Naive thymus-derived CD8-positive, alpha-beta T cell (primary cell): Measurements from ENCODE around the gene IQCE. TPM values are rescaled to one million over a fixed set of nuclear protein-coding genes. Genes with fewer than 3 reads are reported as not detected.

Experiments
- ATAC-seq, 2 donors: fragments of 150-1000 bp; cut with Tn5 transposase in 1 of 2; sonication (Bioruptor Pico), chemical (Tn5 transposase) in 1 of 2; 1 replicate in 1 of 2; 2 replicates in 1 of 2; pipeline ENCODE4 v1.10.0; 2021; ENCODE audit warnings: mild to moderate bottlenecking in 2 of 2, moderate library complexity in 2 of 2
- POLR2A ChIA-PET: fragments of 350-600 bp; sonication (Branson Sonifier 250); formaldehyde crosslinking; loops from one replicate; lab custom pipeline; 2021; ENCODE audit warnings: antibody characterized with exemption; lab: Charles Lee
- DNase-seq, 10 donors: peaks; one replicate each; pipeline versions ENCODE4 v3.0.0 to v3.0.0-alpha.2; 2020 to 2022
- H3K27ac Mint-ChIP-seq, 10 donors: one replicate each; pipeline ENCODE4 v1.8.0; 2020 to 2022; ENCODE audit warnings: mild to moderate bottlenecking in 10 of 10, mixed read lengths in 10 of 10, moderate library complexity in 4 of 10, inconsistent platforms in 1 of 10
- H3K27me3 Mint-ChIP-seq, 5 donors: one replicate each; pipeline ENCODE4 v1.8.0; 2021 to 2022; ENCODE audit warnings: mixed read lengths in 5 of 5
- H3K36me3 Mint-ChIP-seq, 3 donors: one replicate each; pipeline ENCODE4 v1.8.0; 2020 to 2022; ENCODE audit warnings: mixed read lengths in 3 of 3, mild to moderate bottlenecking in 2 of 3, inconsistent platforms in 1 of 3
- H3K4me1 Mint-ChIP-seq, 4 donors: one replicate each; pipeline ENCODE4 v1.8.0; 2021 to 2022; ENCODE audit warnings: mixed read lengths in 4 of 4
- H3K4me3 Mint-ChIP-seq, 10 donors: one replicate each; pipeline ENCODE4 v1.8.0; 2020 to 2022; ENCODE audit warnings: mild to moderate bottlenecking in 10 of 10, mixed read lengths in 10 of 10, moderate library complexity in 6 of 10, inconsistent platforms in 1 of 10
- H3K9me3 Mint-ChIP-seq, 9 donors: one replicate each; pipeline ENCODE4 v1.8.0; 2020 to 2022; ENCODE audit warnings: mixed read lengths in 9 of 9, mild to moderate bottlenecking in 3 of 9, inconsistent platforms in 1 of 9, moderate library complexity in 1 of 9
- polyA plus RNA-seq, 3 donors: library from polyadenylated mRNA; unstranded; fragments of 300-500 nt; fragmentation: Illumina TruSeq; gene quantifications; one replicate each; pipeline ENCODE4 v1.2.3, GENCODE V29; 2021
- total RNA-seq, 8 experiments: library from RNA in 2 of 8; stranded (reverse) in 2 of 8; gene quantifications; one replicate each; pipeline ENCODE4 v1.2.3 and lab custom pipeline; 2021 to 2026

The IQCE gene
- total and polyA plus RNA-seq, 5 experiments from 2014 or later, result 0.77 to 8.9 (median 2.2) TPM

DNA sequence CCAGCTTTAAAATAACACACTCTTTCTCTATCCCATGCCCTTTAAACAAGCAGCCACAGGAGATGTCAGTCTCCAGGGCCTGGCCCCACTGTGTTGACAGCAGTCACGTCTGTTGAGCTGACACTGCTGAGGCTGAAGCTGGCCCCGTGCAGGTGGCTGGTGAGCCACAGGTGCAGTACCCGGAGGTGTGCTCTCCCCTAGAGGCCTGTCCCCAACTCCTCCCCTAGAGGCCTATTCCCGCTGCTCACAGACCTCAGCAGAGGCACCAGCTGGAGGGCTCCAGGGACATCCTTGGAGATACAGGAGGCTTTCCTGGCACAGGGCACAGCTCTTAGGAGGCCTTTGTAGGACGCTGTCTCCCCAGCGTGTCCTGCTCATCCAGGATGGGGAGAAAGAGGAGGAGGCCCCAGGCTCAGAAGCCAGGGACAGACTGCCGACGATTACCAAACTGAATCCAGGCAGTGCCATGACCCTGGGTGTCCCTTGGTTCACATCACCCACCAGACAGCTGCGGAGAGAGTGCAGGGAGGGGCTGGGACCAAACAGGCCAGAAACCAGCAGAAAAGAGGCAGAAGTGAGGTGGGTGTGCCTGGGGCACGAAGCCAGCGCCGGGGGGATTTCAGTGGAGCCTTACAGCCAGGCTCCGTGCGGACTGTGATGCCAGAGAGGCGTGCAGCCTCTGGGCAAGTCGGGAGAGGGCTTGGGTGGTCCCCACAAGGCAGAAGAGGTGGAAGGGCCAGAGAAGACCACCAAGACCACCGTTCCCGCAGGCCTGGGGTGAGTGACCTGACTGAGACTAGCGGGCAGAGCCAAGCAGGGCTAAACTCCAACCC lies 54.5 kb downstream of the IQCE start:
- H3K4me3 Mint-ChIP-seq, result no peak overlapping the region
- H3K27me3 Mint-ChIP-seq, result no peaks in the 10 kb centered on the region
- H3K9me3 Mint-ChIP-seq, result no peaks in the 10 kb centered on the region
- peak overlapping the region in 1 of 10 donors; percentile 35 for H3K27ac Mint-ChIP-seq
- DNase-seq, result no peak
- H3K36me3 Mint-ChIP-seq, result no peaks in the 10 kb centered on the region
- no peak for ATAC-seq
- POLR2A ChIA-PET, result interaction anchor here (1.6 kb wide), 1 partner anchor 11 kb away, joined by 4 read pairs; no protein-coding TSS in a partner anchor
- H3K4me1 Mint-ChIP-seq, result peaks cover 6 to 23% (median 10%) of the 10 kb centered on the region in 4 donors

DNA sequence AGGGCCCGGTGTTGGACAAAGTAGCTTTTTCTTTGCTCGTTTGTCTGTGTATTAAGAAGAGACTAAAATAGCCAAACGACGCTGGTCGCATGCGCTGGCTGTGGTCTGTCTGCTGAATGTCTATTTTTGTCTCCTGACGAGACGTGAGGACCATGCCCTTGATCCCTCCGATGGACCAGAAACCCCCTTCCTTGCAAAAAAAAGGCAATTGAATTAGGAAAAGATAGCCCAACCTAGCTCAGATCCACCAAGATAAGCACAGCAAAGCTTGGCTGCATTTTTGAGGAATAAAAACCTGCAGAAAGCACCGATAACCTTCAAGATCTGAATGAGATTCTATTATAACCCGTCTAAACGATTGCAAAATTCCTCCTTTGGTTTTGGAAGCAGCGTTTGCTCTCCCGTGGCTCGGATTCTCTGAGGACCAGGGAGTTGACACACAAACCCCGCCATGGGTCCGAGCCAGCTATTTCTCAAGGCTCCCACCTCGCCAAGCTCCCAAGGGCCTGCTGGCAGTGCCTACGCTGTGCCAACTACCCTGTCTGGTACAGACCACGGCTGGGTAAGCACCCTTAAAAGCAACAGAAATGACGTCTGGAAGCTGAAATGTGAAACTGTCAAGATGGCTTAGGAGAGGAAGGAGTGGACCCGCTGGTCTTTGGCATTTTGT lies 55.3 kb downstream of the IQCE start:
- Mint-ChIP-seq H3K9me3 (no peaks in the 10 kb centered on the region), H3K36me3 (no peaks in the 10 kb centered on the region), H3K27ac (peak overlapping the region in 1 of 10 donors; percentile 15), H3K4me3 (peak overlapping the region in 1 of 10 donors; percentile 11), H3K4me1 (peaks cover under 1 to 15% (median 6%) of the 10 kb centered on the region in 4 donors), H3K27me3 (no peaks in the 10 kb centered on the region)
- no peak for ATAC-seq
- DNase-seq, result no peak
- POLR2A ChIA-PET, result interaction anchor here (1.6 kb wide), 1 partner anchor 12 kb away, joined by 4 read pairs; no protein-coding TSS in a partner anchor

DNA sequence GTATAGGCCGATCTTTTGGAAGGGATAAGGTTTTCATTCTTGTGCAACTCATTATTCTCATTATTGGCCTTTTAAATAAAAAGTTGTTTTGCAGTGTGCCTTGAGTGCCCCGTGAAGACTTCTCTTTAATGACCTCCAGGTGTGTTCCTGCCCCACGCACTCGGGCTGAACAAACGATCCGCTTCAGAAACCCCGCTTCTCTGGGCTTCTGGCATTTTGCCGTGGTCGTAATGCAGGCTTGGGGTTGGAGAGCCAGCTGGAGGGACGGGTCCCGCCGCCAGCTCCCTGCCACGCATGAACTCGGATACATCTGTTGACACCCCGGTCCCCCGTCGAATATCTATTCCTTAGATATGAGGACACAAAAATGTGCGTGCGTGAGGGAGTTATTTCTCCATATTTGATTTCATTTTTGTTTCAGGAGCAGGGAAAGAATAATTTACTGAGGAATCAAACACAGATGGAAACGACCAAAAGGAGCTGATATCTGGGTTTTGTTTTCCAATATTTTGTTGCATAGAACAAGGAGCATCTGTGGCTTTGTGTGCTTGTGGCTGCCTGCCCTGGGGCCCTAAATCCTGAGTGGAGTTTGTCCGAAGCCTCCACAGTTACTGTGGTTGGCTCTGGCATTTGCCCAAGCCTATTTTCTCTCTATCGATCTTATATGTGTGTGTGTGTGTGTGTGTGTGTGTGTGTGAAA lies 56.0 kb downstream of the IQCE start:
- no peak for ATAC-seq
- Mint-ChIP-seq H3K4me3 (no peak overlapping the region), H3K27me3 (no peaks in the 10 kb centered on the region), H3K27ac (no peak overlapping the region), H3K9me3 (no peaks in the 10 kb centered on the region), H3K4me1 (peaks cover 0 to 9% (median 3%) of the 10 kb centered on the region in 4 donors), H3K36me3 (no peaks in the 10 kb centered on the region)
- no peak for DNase-seq
- POLR2A ChIA-PET, result interaction anchor here (0.7 to 1.6 kb wide), 2 partner anchors 12 to 144 kb away, joined by 4 read pairs; no protein-coding TSS in a partner anchor

DNA sequence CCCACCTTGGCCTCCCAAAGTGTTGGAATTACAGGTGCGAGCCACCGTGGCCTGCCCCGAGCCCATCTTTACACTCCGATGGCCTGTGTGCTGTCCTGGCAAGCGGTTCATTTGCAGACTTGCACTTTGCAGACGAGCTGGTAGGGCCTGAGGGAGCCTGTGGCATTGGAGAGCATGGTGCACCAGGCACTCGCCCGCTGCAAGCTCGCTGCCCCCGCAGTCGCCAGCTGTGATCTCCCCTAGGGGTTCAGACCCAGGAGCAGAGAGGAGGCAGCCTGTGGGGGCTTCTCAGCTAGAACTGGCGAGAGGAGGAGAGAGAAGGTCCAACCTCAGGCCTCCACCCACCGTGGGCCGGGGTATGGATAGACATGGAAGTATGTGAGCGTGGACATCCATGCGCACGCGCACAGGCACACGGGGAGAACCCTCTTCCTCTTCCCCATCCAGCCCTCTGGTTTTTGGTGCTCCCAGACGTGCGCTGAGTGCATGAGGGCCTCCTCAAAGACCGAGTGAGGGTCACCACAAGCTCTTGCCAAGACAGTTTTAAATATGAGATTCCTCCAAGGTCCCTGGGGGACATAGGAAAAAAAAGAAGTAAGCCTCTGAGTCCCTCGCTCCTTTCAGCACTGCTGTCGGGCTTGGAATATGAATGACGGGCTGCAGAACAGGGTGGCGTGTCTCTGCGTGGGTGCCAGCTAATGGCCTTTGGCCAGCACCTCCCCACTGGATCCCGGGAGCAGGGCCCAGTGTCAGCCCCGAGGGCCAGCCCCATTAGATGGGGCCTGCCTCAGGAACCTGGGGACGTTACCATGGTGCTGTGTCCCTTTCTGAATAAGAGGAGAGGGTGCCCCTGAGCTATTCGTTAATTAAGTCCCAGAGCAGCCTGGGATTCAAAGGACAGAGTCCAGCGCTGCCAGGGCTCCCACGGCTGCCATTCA lies 57.9 kb downstream of the IQCE start:
- ATAC-seq, result no peak
- Mint-ChIP-seq H3K27me3 (no peaks in the 10 kb centered on the region), H3K27ac (no peak overlapping the region)

DNA sequence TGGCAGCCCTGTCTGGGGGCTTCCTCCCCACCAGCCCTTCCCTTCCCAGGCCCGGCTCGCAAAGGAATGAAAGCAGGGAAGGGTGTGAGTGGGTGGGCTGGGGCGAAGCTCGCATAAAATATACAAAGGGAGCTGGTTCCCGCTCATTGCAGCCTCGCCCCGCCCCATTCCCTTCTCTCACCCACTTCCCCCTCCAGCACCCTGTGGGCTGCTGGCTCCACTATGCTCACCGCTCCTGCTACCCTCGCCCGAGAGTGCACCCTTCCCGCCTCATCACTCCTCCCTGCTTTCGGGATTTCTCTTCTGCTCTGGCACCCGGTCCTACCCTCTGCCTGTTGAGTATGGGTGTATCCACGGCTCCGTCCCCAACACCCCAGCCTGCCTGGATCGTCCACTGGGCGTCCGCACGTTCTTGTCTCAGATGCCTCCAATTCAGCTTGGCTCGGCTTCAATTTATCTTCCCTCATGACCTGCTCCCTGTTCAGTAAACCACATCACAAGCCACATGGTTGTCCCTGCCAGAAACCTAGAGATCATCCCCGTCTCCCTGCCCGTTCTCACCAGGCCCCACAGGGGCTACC lies 58.6 kb downstream of the IQCE start:
- no peak for DNase-seq
- POLR2A ChIA-PET, result interaction anchor here (0.9 kb wide), 1 partner anchor 10 kb away, joined by 3 read pairs; no protein-coding TSS in a partner anchor
- no peaks in the 10 kb centered on the region for H3K27me3 Mint-ChIP-seq
- H3K36me3 Mint-ChIP-seq, result no peaks in the 10 kb centered on the region
- no peak overlapping the region for H3K4me3 Mint-ChIP-seq
- no peaks in the 10 kb centered on the region for H3K9me3 Mint-ChIP-seq
- H3K27ac Mint-ChIP-seq, result peak overlapping the region in 2 of 10 donors; percentile 56 to 89
- ATAC-seq, result no peak
- H3K4me1 Mint-ChIP-seq, result peaks cover 0 to 7% (median 3%) of the 10 kb centered on the region in 4 donors

More for the DNA sequence above, 57.9 kb downstream of the IQCE start:
- Mint-ChIP-seq H3K4me1 (peaks cover 0 to 7% (median 3%) of the 10 kb centered on the region in 4 donors), H3K9me3 (no peaks in the 10 kb centered on the region), H3K4me3 (no peak overlapping the region), H3K36me3 (no peaks in the 10 kb centered on the region)
- no peak for DNase-seq
- POLR2A ChIA-PET, result no interaction called here

DNA sequence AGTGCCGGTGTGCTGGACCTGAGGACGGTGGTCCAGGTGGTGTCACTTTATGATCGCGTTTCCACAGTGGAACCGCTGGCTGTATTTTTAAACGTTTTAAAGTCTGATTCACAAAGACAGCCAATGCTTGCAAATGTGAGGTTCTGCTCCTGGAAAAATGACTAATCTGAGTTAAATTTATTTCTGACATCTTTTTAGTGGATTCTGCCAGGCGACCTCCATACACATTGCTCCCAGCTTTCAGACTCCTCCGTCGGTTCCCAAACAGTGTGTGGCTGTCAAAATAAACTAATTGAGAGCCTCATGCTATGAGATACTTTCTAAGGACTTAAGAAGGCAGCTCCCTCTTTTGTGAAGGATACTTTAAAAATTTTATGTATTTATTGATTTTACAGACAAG lies 60.3 kb downstream of the IQCE start:
- Mint-ChIP-seq H3K27ac (no peak overlapping the region), H3K9me3 (no peaks in the 10 kb centered on the region), H3K4me1 (peaks cover 0 to 6% (median 2%) of the 10 kb centered on the region in 4 donors), H3K27me3 (no peaks in the 10 kb centered on the region), H3K36me3 (no peaks in the 10 kb centered on the region), H3K4me3 (no peak overlapping the region)
- POLR2A ChIA-PET, result interaction anchor here (1.4 kb wide), 1 partner anchor 12 kb away, joined by 3 read pairs; the partner anchor contains the start of gene TTYH3
- ATAC-seq (no peak), DNase-seq (no peak)

DNA sequence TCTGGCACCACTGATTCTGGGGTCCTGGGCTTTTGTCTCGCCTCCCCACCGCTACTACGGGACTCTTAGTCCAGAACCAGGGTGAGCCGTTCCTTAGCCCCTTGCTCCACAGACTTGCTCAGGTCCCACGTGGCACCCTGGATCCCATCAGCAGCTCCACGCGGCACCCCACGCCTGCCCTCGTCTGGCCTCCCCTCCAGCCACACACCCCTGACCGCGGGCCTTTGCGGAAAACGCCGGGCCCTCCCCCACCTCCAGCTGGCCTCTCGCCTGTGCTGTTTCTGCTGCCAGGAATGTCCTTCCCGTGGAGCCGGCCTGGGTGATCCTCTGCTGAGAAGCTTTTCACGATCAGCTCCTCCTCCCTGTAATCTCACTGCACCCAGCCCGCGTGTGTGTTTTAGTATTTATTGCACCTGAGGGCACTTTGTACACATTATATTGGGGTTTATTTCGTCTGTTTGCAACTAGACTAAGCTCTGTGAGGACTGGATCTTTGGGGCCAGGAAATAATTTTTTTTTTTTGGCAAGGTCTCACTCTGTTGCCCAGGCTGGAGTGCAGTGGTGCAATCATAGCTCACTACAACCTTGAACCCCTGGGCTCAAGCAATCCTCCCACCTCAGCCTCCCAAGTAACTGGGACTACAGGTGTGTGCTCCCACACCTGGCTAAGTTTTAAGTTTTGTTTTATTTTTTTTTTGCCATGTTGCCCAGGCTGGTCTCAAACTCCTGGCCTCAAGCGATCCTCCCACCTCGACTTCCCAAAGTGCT lies 62.5 kb downstream of the IQCE start:
- Mint-ChIP-seq H3K27ac (no peak overlapping the region), H3K9me3 (no peaks in the 10 kb centered on the region), H3K27me3 (peaks cover 0 to 3% (median 0%) of the 10 kb centered on the region in 5 donors), H3K4me1 (peaks cover 0 to 6% (median 0%) of the 10 kb centered on the region in 4 donors), H3K4me3 (no peak overlapping the region), H3K36me3 (no peaks in the 10 kb centered on the region)
- no peak for DNase-seq
- POLR2A ChIA-PET, result no interaction called here
- ATAC-seq, result no peak

DNA sequence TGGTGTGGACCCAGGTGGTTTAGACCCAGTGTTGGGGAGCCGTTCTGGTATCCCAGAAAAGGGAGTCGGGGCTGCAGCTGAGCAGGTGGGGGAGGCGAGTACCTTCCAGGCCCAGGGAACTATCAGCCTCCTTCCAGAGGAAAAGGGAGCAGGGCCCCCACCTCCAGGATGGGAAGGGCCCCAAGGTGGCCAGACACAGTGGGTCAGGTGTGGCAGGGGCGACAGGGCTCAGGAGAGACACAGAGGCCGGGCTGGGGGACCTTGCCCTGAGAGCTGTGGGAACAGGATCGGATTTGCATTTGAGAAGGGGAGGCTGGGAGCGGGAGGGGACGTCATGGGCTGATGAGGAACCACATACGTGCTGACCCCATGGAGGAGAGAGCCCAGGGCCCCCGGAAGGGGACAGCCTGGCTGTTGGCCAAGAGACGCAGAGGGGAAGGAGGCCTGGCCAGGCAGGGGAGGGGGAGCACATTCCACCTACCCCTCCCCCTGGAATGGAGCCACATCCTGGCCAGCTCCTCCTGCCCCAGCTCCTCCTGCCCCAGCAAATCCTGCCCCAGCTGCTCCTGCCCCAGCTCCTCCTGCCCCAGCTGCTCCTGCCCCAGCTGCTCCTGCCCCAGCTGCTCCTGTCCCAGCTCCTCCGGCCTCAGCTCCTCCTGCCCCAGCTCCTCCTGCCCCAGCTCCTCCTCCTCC lies 63.3 kb downstream of the IQCE start:
- H3K36me3 Mint-ChIP-seq, result no peaks in the 10 kb centered on the region
- peaks cover 0 to 6% (median 0%) of the 10 kb centered on the region in 4 donors for H3K4me1 Mint-ChIP-seq
- no peak overlapping the region for H3K4me3 Mint-ChIP-seq
- no peak overlapping the region for H3K27ac Mint-ChIP-seq
- H3K27me3 Mint-ChIP-seq, result peaks cover 0 to 5% (median 0%) of the 10 kb centered on the region in 5 donors
- H3K9me3 Mint-ChIP-seq, result no peaks in the 10 kb centered on the region
- DNase-seq (no peak), ATAC-seq (no peak)
- POLR2A ChIA-PET, result no interaction called here

DNA sequence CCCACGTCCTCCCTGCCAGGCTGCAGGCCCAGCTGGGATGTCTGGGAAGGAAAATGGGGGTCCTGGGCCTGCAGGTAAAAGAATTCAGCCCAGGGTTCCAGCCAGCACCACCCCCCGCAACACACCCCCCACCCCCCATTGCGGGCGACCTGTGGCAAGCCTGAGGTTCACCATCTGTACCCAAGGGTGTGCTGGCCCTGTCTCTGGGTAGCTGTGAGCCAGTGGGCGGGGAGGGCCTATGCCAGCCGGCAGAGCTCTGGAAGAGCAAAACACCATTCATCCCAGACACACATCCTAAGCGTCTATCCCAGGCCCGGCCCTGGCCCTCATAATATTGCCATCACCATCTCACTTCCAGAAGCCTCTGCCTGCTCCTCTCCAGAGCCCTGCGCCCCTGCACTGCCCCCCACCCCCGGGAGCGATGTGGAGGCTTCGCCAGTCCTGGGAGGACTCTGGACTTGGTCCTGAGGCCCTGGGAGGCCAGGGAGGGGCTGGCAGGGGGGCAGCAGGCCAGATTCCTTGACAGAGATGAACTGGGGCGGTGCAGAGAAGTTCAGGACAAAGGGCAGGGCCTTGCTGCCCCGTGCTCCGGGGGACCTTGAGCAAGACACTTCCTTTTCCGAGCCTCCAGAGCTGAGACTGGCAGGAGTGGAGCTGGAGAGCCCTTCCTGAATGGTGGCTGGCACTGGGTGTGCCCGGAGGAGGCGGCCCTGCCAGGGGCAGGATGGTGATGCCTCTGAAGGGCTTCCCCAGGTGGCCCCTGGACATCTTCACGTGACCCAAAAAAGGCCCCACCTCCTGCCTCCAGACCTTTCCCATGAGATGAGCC lies 64.3 kb downstream of the IQCE start:
- Mint-ChIP-seq H3K9me3 (no peaks in the 10 kb centered on the region), H3K27me3 (peaks cover 0 to 5% (median 0%) of the 10 kb centered on the region in 5 donors), H3K4me3 (no peak overlapping the region), H3K4me1 (peaks cover 0 to 2% (median 0%) of the 10 kb centered on the region in 4 donors), H3K27ac (no peak overlapping the region), H3K36me3 (no peaks in the 10 kb centered on the region)
- POLR2A ChIA-PET, result no interaction called here
- DNase-seq (no peak), ATAC-seq (no peak)

DNA sequence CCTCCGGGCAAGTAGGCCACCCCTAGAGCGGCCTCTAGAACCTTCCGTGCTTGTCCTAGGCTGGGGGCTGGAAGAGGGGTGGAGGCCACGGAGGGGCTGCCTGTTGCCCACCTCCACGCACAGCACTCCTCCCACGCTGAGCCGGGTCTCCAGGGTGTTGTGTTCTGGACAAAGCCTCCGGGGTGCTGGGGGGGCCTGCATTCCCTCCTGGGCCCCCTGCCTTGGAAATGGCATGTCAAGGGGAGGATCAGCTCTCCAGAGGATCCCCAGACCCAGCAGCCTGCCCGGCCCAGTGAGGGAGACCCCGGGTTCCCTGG lies 64.9 kb downstream of the IQCE start:
- no peaks in the 10 kb centered on the region for H3K4me1 Mint-ChIP-seq
- peaks cover 0 to 5% (median 0%) of the 10 kb centered on the region in 5 donors for H3K27me3 Mint-ChIP-seq
- H3K9me3 Mint-ChIP-seq, result no peaks in the 10 kb centered on the region
- ATAC-seq (no peak), DNase-seq (no peak)
- no peak overlapping the region for H3K27ac Mint-ChIP-seq
- no peak overlapping the region for H3K4me3 Mint-ChIP-seq
- H3K36me3 Mint-ChIP-seq, result no peaks in the 10 kb centered on the region
- POLR2A ChIA-PET, result no interaction called here
